A673 (cell line): ENCODE measurements around the gene STPG3. TPM values are rescaled to one million over a fixed set of nuclear protein-coding genes. Genes with fewer than 3 reads are reported as not detected.

Source experiments
- BruUV-seq: library from RNA; stranded (reverse); fragments of 400-500 nt; replicated peaks from 2 replicates; lab custom pipeline; 2021; lab: Mats Ljungman, UMichigan
- CTCF ChIA-PET: fragments of 300-600 bp; sonication (Branson Sonifier 250); formaldehyde crosslinking; loops from one replicate; lab custom pipeline; 2022; ENCODE audit warnings: antibody characterized with exemption; lab: Charles Lee
- POLR2A ChIA-PET: fragments of 300-600 bp; sonication (Branson Sonifier 250); formaldehyde crosslinking; loops from one replicate; lab custom pipeline; 2022; ENCODE audit warnings: antibody characterized with exemption; ENCODE audit not compliant: low non-redundant PET; lab: Charles Lee
- DNase-seq: peaks from one replicate; pipeline ENCODE4 v3.0.0-alpha.2; 2015; ENCODE audit warnings: low spot score
- H3K27ac ChIP-seq: fragments of 200-600 bp; sonication (generic); 2 replicates; pipeline ENCODE4 v1.5.1; 2016; ENCODE audit warnings: mixed run types, low read depth, mild to moderate bottlenecking, mixed read lengths, antibody characterized with exemption, low read length; ENCODE audit not compliant: poor library complexity, severe bottlenecking
- H3K27me3 ChIP-seq: fragments of 200-600 bp; sonication (generic); replicated peaks from 2 replicates; pipeline ENCODE4 v1.6.1; 2017; ENCODE audit warnings: mixed run types, low read depth, mild to moderate bottlenecking, mixed read lengths, antibody characterized with exemption, low read length; ENCODE audit not compliant: insufficient read depth, poor library complexity
- H3K36me3 ChIP-seq: fragments of 200-600 bp; sonication (generic); 2 replicates; pipeline ENCODE4 v1.6.1; 2016; ENCODE audit warnings: mixed run types, mild to moderate bottlenecking, mixed read lengths, antibody characterized with exemption, low read length; ENCODE audit not compliant: insufficient read depth, poor library complexity, severe bottlenecking
- H3K4me1 ChIP-seq: fragments of 200-600 bp; sonication (generic); 2 replicates; pipeline ENCODE4 v1.6.1; 2017; ENCODE audit warnings: mixed run types, mild to moderate bottlenecking, mixed read lengths, antibody characterized with exemption, low read length; ENCODE audit not compliant: insufficient read depth, poor library complexity, severe bottlenecking
- H3K4me3 ChIP-seq: fragments of 200-600 bp; sonication (generic); 2 replicates; pipeline ENCODE4 v1.5.1; 2016; ENCODE audit warnings: low read depth, mixed run types, mild to moderate bottlenecking, mixed read lengths, low read length; ENCODE audit not compliant: poor library complexity, severe bottlenecking
- H3K9me3 ChIP-seq: fragments of 200-600 bp; sonication (generic); 2 replicates; pipeline ENCODE4 v1.6.1; 2016; ENCODE audit warnings: mixed run types, low read depth, mild to moderate bottlenecking, mixed read lengths, antibody characterized with exemption, low read length; ENCODE audit not compliant: poor library complexity, severe bottlenecking
- CTCF ChIP-seq: fragments of 300-800, 200-600 bp; sonication (generic); conservative IDR thresholded peaks from 2 replicates; pipeline ENCODE4 v1.5.1; 2017; ENCODE audit warnings: low read depth, mild to moderate bottlenecking, antibody characterized with exemption, low read length, moderate library complexity, mixed read lengths
- EZH2 ChIP-seq: fragments of 200-600 bp; sonication (generic); IDR thresholded peaks from 2 replicates; pipeline ENCODE4 v1.6.1; 2017; ENCODE audit warnings: borderline replicate concordance, low read depth, mild to moderate bottlenecking, mixed read lengths, antibody characterized with exemption, low read length; ENCODE audit not compliant: poor library complexity, severe bottlenecking
- intact Hi-C: fragments of 100-400 bp; cut with micrococcal nuclease; formaldehyde crosslinking; loops from one replicate; pipeline ENCODE4 v1.10.0; 2022; ENCODE audit not compliant: unreplicated experiment
- total RNA-seq: library from RNA; stranded (reverse); gene quantifications from 2 replicates; pipeline ENCODE4 v1.2.3, GENCODE V29; 2021

The STPG3 gene
- total RNA-seq, 1 experiment from 2014 or later, result not detected

- Histone ChIP-seq H3K27me3 (no peaks in the 10 kb centered on the region), H3K4me3 (no peak overlapping the region), H3K36me3 (no peaks in the 10 kb centered on the region), H3K9me3 (no peaks in the 10 kb centered on the region), H3K4me1 (peaks cover 23% of the 10 kb centered on the region), H3K27ac (no peak overlapping the region)
- TF ChIP-seq CTCF (no peak), EZH2 (no peak)
- CTCF ChIA-PET, result interaction anchor here (1.6 kb wide), 1 partner anchor 9 kb away, joined by 4 read pairs; no protein-coding TSS in a partner anchor
- no peak for DNase-seq
- intact Hi-C loops, result no loop called here
- BruUV-seq, result no TSS peak
- POLR2A ChIA-PET, result no interaction called here
Observed at GRCh38 chr9:137278061-137278701, 27.1 kb downstream of the STPG3 start.

GRCh38 chr9:137278721-137279711 lies 27.9 kb downstream of the STPG3 start:
- no peaks in the 10 kb centered on the region for H3K9me3 ChIP-seq
- H3K27me3 ChIP-seq, result no peaks in the 10 kb centered on the region
- TF ChIP-seq CTCF (no peak), EZH2 (no peak)
- CTCF ChIA-PET, result no interaction called here
- DNase-seq, result no peak
- intact Hi-C loops, result no loop called here
- peaks cover 23% of the 10 kb centered on the region for H3K4me1 ChIP-seq
- H3K4me3 ChIP-seq, result no peak overlapping the region
- no TSS peak for BruUV-seq
- POLR2A ChIA-PET, result no interaction called here
- H3K27ac ChIP-seq, result no peak overlapping the region
- H3K36me3 ChIP-seq, result no peaks in the 10 kb centered on the region

- intact Hi-C loops, result no loop called here
- no TSS peak for BruUV-seq
Observed at GRCh38 chr9:137279741-137280473, 28.8 kb downstream of the STPG3 start.

More at GRCh38 chr9:137279741-137280473, 28.8 kb downstream of the STPG3 start:
- POLR2A ChIA-PET, result interaction anchor here (0.6 kb wide), 1 partner anchor 64 kb away, joined by 13 read pairs; no protein-coding TSS in a partner anchor
- Histone ChIP-seq H3K4me1 (peaks cover 23% of the 10 kb centered on the region), H3K4me3 (no peak overlapping the region), H3K36me3 (no peaks in the 10 kb centered on the region), H3K27ac (no peak overlapping the region), H3K27me3 (no peaks in the 10 kb centered on the region), H3K9me3 (no peaks in the 10 kb centered on the region)
- CTCF ChIA-PET, result interaction anchor here (0.6 kb wide), 1 partner anchor 246 kb away, joined by 4 read pairs; no protein-coding TSS in a partner anchor
- TF ChIP-seq EZH2 (no peak), CTCF (no peak)
- DNase-seq, result no peak
